ENCODE measurements around the gene CLCNKB.
"Not testable (repeated sequence)": the region's sequence is repeated elsewhere in the genome, so short reads cannot be mapped to it uniquely, and the experiment has no call there.

GRCh38 chr1:16026302-16026701 is 17.3 kb upstream of the CLCNKB start:
- not testable (repeated sequence) for TF ChIP-seq POLR2A, TAF1, POLR2AphosphoS5, POU2F2 (IDR thresholded peaks at IDR 0.05; ENCODE audit: low read depth, low read length)

Data from GM12891 (cell line).